IgD-negative memory B cell (primary cell): ENCODE data around the gene SRPK3. TPM values are rescaled to one million over a fixed set of nuclear protein-coding genes. Genes with fewer than 3 reads are reported as not detected.

Source experiments
- H3K27ac Mint-ChIP-seq, 3 donors: one replicate each; pipeline ENCODE4 v1.8.0; 2020 to 2022; ENCODE audit warnings: mild to moderate bottlenecking in 3 of 3, mixed read lengths in 3 of 3, moderate library complexity in 1 of 3
- H3K27me3 Mint-ChIP-seq: one replicate; pipeline ENCODE4 v1.8.0; 2021; ENCODE audit warnings: mixed read lengths
- H3K36me3 Mint-ChIP-seq: one replicate; pipeline ENCODE4 v1.8.0; 2020; ENCODE audit warnings: mild to moderate bottlenecking, mixed read lengths
- H3K4me1 Mint-ChIP-seq, 3 donors: one replicate each; pipeline ENCODE4 v1.8.0; 2020 to 2022; ENCODE audit warnings: mixed read lengths in 3 of 3, mild to moderate bottlenecking in 1 of 3
- H3K4me3 Mint-ChIP-seq, 4 donors: one replicate each; pipeline ENCODE4 v1.8.0; 2020 to 2022; ENCODE audit warnings: mild to moderate bottlenecking in 4 of 4, mixed read lengths in 4 of 4, moderate library complexity in 3 of 4
- H3K9me3 Mint-ChIP-seq, 3 donors: one replicate each; pipeline ENCODE4 v1.8.0; 2020 to 2021; ENCODE audit warnings: mixed read lengths in 3 of 3, mild to moderate bottlenecking in 1 of 3
- polyA plus RNA-seq: library from polyadenylated mRNA; unstranded; fragments of 300-500 nt; fragmentation: Illumina TruSeq; gene quantifications from one replicate; pipeline ENCODE4 v1.2.3, GENCODE V29; 2021

Gene SRPK3
- polyA plus RNA-seq, 1 donor from 2014 or later: not detected

GRCh38 chrX:153763989-153764755, 16.7 kb upstream of the SRPK3 start, which contains the start of gene PLXNB3:
Gene PLXNB3, plus strand, starts transcription at chrX:153764249. Its CDS starts 1,287 bp downstream, at chrX:153765536.
- H3K4me1 Mint-ChIP-seq: peaks cover 0 to 4% (median 2%) of the 10 kb centered on the region in 3 donors

GRCh38 chrX:153764786-153765137, 16.1 kb upstream of the SRPK3 start:
- no peak overlapping the region for H3K4me3 Mint-ChIP-seq
- H3K36me3 Mint-ChIP-seq: no peaks in the 10 kb centered on the region
- peaks cover 2% of the 10 kb centered on the region for H3K27me3 Mint-ChIP-seq
- H3K9me3 Mint-ChIP-seq: no peaks in the 10 kb centered on the region
- H3K27ac Mint-ChIP-seq: no peak overlapping the region
- peaks cover 0 to 4% (median 2%) of the 10 kb centered on the region in 3 donors for H3K4me1 Mint-ChIP-seq

More at GRCh38 chrX:153763989-153764755, 16.7 kb upstream of the SRPK3 start, which contains the start of gene PLXNB3:
- H3K36me3 Mint-ChIP-seq: no peaks in the 10 kb centered on the region
- H3K4me3 Mint-ChIP-seq: peak within 1 kb of the TSS in 1 of 4 donors; percentile 41
- H3K27ac Mint-ChIP-seq: no peak within 1 kb of the TSS
- peaks cover 2% of the 10 kb centered on the region for H3K27me3 Mint-ChIP-seq
- H3K9me3 Mint-ChIP-seq: no peaks in the 10 kb centered on the region

- Mint-ChIP-seq H3K27me3 (peaks cover 3% of the 10 kb centered on the region), H3K9me3 (no peaks in the 10 kb centered on the region), H3K27ac (no peak overlapping the region), H3K4me1 (peaks cover 0 to 4% (median 2%) of the 10 kb centered on the region in 3 donors), H3K4me3 (no peak overlapping the region), H3K36me3 (no peaks in the 10 kb centered on the region)
These were observed 15.4 kb upstream of the SRPK3 start for GRCh38 chrX:153765138-153766079.

- Mint-ChIP-seq H3K27me3 (peaks cover 3% of the 10 kb centered on the region), H3K27ac (no peak overlapping the region), H3K4me3 (no peak overlapping the region), H3K36me3 (no peaks in the 10 kb centered on the region), H3K9me3 (no peaks in the 10 kb centered on the region), H3K4me1 (peaks cover 0 to 4% (median 2%) of the 10 kb centered on the region in 3 donors)
These were observed 14.6 kb upstream of the SRPK3 start for GRCh38 chrX:153766098-153766817.

- Mint-ChIP-seq H3K4me1 (peaks cover 0 to 4% (median 2%) of the 10 kb centered on the region in 3 donors), H3K27me3 (peaks cover 3% of the 10 kb centered on the region)
These were observed 13.8 kb upstream of the SRPK3 start for GRCh38 chrX:153766871-153767673.

GRCh38 chrX:153767674-153768055, 13.2 kb upstream of the SRPK3 start:
- no peak overlapping the region for H3K4me3 Mint-ChIP-seq
- no peaks in the 10 kb centered on the region for H3K9me3 Mint-ChIP-seq
- H3K27me3 Mint-ChIP-seq: peaks cover 3% of the 10 kb centered on the region
- H3K4me1 Mint-ChIP-seq: peaks cover 0 to 4% (median 2%) of the 10 kb centered on the region in 3 donors
- H3K27ac Mint-ChIP-seq: no peak overlapping the region
- no peaks in the 10 kb centered on the region for H3K36me3 Mint-ChIP-seq

More at GRCh38 chrX:153766871-153767673, 13.8 kb upstream of the SRPK3 start:
- no peaks in the 10 kb centered on the region for H3K36me3 Mint-ChIP-seq
- no peaks in the 10 kb centered on the region for H3K9me3 Mint-ChIP-seq
- H3K4me3 Mint-ChIP-seq: no peak overlapping the region
- no peak overlapping the region for H3K27ac Mint-ChIP-seq

- Mint-ChIP-seq H3K4me1 (peaks cover 0 to 4% (median 2%) of the 10 kb centered on the region in 3 donors), H3K4me3 (peak overlapping the region in 1 of 4 donors; percentile 60), H3K27ac (no peak overlapping the region), H3K9me3 (no peaks in the 10 kb centered on the region), H3K36me3 (no peaks in the 10 kb centered on the region), H3K27me3 (peaks cover 1% of the 10 kb centered on the region)
These were observed 12.3 kb upstream of the SRPK3 start for GRCh38 chrX:153768311-153769157.

- Mint-ChIP-seq H3K4me1 (peaks cover 0 to 2% (median 0%) of the 10 kb centered on the region in 3 donors), H3K4me3 (no peak overlapping the region), H3K27me3 (peaks cover 1% of the 10 kb centered on the region), H3K36me3 (no peaks in the 10 kb centered on the region), H3K9me3 (no peaks in the 10 kb centered on the region), H3K27ac (no peak overlapping the region)
These were observed 11.5 kb upstream of the SRPK3 start for GRCh38 chrX:153769158-153769864.

- H3K27ac Mint-ChIP-seq: no peak overlapping the region
- H3K27me3 Mint-ChIP-seq: peaks cover 1% of the 10 kb centered on the region
- no peaks in the 10 kb centered on the region for H3K36me3 Mint-ChIP-seq
- H3K4me1 Mint-ChIP-seq: peaks cover 0 to 2% (median 0%) of the 10 kb centered on the region in 3 donors
- peak overlapping the region in 1 of 4 donors; percentile 57 for H3K4me3 Mint-ChIP-seq
- no peaks in the 10 kb centered on the region for H3K9me3 Mint-ChIP-seq
These were observed 10.8 kb upstream of the SRPK3 start for GRCh38 chrX:153769865-153770600.

GRCh38 chrX:153770601-153771414, 10.0 kb upstream of the SRPK3 start:
- Mint-ChIP-seq H3K4me3 (no peak overlapping the region), H3K27ac (no peak overlapping the region), H3K27me3 (peaks cover 1% of the 10 kb centered on the region), H3K9me3 (no peaks in the 10 kb centered on the region), H3K4me1 (peaks cover 0 to 2% (median 0%) of the 10 kb centered on the region in 3 donors), H3K36me3 (no peaks in the 10 kb centered on the region)

- H3K4me1 Mint-ChIP-seq: peaks cover 0 to 2% (median 0%) of the 10 kb centered on the region in 3 donors
- H3K9me3 Mint-ChIP-seq: no peaks in the 10 kb centered on the region
- no peak overlapping the region for H3K4me3 Mint-ChIP-seq
These were observed 9.2 kb upstream of the SRPK3 start for GRCh38 chrX:153771415-153772315.

More at GRCh38 chrX:153771415-153772315, 9.2 kb upstream of the SRPK3 start:
- Mint-ChIP-seq H3K27ac (no peak overlapping the region), H3K36me3 (no peaks in the 10 kb centered on the region), H3K27me3 (peaks cover 1% of the 10 kb centered on the region)
